ENCODE data around the gene PVALEF.
"Not testable (repeated sequence)": the region's sequence is repeated elsewhere in the genome, so short reads cannot be mapped to it uniquely, and the experiment has no call there.

PVALEF gene

DNA sequence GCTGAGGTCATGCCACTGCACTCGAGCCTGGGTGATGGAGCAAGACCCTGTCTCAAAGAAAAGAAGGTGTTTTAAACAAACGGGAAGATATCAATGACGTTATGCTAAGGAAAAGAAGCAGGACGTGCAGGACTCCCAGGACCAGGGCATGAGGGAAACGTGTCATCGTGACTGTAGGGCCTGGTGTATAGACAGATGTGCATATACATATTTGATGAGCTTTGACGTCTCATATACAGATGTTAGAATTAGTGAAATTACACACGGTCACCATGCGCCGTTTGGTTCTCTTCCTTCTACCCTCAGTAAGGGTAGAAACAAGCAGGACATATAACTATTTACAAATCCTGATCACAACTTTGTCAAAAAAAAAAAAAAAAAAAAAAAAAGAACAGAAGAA lies 17.6 kb upstream of the PVALEF start:
- DNase-seq = no peak

DNA sequence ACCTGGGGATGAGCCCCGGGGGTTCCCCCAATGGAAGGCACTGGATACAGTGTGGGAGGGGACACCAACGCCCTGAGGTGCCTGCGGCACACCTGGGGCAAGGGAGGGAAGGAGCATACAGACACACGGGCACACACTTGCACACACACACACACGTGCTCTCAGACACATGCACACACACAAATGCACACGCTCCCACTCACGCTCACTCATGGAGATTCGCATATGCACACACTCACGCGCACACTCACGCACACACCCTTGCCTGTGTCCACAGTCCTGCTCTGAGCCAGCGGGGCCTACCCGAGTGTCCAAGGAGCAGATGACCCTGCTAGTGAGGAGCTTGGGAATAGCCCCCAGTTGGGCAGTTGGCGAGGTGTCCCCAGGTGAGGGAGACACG lies 16.7 kb upstream of the PVALEF start:
- no peak for DNase-seq

DNA sequence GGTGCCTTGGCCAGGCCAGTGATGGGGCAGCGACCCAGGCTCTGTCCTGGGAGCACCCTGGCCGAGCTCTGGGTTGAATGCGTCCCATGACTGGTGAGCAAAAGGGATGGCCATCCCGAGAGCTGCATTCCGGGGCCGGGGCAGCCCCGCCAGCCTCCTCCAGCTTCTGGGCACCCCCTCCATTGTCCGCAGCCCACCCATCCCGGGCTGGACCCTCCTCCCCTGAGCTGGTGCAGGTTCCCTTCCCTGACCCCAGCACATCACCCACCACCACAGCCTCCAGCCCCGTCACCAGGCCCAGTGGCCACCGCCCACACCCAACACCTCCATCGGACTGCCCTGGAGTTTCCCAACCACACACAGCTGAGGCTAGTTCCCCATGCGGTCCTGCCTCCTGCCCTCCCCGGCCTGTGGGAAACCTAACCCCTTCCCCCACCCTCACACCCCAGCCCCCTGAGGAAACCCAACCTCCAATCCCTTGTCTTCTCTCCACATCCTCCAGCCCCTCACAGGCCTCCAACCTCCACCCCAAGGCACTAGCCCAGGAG lies 16.2 kb upstream of the PVALEF start:
- no peak for DNase-seq

DNA sequence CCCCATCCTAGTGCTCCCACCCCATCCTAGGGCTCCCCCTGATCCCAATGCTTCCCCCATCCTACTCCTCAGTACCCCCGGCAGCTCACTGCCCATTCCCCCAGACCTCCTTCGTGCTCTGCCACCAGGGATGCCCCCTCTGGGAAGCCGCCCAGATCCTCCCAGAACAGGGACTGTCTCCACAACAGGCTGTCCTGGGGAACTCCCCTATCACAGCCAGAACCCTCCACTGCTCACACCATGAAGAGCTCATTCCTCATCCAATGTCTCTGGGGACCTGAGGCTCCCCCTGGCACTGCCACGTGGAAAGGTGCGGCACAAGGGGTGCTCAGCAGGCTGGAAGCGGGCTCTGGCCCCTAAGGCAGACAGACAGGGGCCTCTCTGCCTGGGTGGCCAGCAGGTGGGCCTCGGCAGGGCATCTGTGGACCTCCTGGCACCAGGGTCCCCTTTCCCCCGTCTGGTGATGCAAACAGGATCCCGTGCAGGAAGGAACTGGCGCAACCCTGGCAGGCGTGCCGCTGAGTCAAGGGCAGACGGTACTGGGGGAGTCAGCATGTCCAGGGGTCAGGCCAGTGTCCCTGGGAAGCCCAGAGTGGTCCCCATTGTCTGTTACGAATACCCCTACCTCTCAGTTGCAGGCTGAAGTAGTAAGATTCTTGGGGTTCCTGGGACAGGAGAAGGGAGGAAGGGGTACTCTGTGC lies 14.8 kb upstream of the PVALEF start:
- DNase-seq = no peak

DNA sequence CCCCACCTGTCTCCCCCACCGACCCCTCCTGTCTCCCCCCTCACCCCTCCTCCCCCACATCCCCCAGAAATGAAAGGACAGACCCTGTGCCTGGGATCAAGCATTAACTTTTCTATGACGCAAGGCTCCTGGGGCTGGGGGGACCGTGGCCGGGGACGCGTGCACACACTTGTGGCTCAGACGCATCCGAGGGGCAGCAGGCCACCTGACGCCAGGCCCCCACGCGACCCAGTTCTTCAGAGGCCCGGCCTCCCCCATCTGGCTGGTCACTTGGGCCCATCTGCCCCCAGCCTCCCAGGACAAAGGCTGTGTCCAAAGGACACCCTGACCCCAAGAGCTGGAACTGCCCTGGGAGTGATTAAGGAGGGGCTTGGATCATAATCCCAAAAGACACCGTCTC lies 14.0 kb upstream of the PVALEF start:
- no peak for DNase-seq

DNA sequence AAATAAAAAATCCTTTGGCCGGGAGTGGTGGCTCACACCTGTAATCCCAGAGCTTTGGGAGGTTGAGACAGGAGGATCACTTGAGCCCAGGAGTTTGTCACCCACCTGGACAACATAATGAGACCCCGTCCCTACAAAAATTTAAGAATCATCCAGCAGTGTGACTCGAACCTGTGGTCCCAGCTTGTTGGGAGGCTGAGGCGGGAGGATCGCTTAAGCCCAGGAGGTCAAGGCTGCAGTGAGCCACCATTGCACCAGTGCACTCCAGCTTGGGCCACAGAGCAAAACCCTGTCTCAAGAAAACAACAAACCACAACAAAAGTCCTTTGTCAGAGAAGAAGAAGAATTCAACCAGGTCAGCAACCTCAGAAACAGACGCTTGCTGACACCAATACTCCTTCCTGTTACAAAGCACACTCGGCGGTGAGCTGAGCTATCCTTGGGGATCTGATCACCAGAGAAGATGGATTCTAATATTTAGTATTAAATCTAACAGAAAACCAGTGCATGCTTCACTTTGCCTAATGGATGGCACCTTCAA lies 12.9 kb upstream of the PVALEF start:
- no peak for DNase-seq

DNA sequence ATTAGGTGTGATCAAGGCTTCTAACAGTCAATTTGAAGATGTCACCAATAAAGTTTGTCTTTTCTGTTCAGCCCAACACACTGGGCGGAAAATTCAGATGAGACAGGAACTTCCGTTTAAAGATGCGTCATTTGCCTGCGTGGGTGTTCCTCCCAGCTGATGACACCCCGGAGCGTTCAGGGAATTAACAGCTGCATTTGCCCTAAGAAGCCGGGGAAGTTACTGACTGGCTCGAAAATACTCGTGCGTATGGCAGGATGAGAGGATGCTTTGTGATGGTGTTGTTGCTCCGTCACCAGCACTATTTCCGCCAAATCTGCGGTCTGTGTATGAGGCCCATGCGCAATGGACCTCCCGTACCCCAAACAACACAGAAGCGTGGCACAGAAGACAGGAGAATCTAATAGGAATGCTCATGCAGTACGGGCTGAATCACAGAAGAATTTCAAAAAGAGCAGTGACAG lies 11.9 kb upstream of the PVALEF start:
- DNase-seq = no peak

DNA sequence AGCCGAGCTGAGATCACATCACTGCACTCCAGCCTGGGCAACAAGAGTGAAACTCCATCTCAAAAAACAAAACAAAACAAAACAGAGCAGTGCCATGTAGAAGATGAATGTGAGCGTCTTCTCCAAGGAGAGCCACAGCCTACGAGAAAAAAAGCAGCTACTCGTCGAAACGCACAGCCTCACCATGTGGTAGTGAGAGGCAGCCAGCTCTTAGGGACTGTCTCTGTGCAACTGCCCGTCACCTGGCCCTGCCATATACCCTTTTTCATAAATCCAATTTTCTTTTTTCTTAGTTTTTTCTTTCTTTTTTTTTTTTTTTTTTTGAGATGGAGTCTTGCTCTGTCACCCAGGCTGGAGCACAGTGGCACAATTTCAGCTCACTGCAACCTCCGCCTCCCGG lies 11.3 kb upstream of the PVALEF start:
- not testable (repeated sequence) for DNase-seq

DNA sequence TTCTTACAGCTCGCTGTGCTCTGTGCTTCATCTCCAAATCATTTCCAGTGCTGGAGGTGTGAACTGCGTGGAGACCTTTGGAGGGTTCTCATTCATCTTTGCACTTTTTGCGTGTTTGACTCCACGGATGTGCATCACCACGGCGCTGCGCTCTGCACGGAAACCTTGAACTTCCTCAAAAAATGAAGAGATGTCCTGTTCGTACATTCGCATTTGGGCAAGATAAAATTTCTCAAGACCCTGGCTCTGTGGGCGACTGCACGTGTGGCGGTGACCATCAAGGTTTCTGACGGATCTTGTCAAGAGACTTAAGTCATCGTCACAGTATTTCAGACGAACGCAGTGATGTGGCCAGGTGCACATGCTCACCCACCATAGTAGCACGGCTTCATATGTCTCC lies 10.3 kb upstream of the PVALEF start:
- DNase-seq = no peak

DNA sequence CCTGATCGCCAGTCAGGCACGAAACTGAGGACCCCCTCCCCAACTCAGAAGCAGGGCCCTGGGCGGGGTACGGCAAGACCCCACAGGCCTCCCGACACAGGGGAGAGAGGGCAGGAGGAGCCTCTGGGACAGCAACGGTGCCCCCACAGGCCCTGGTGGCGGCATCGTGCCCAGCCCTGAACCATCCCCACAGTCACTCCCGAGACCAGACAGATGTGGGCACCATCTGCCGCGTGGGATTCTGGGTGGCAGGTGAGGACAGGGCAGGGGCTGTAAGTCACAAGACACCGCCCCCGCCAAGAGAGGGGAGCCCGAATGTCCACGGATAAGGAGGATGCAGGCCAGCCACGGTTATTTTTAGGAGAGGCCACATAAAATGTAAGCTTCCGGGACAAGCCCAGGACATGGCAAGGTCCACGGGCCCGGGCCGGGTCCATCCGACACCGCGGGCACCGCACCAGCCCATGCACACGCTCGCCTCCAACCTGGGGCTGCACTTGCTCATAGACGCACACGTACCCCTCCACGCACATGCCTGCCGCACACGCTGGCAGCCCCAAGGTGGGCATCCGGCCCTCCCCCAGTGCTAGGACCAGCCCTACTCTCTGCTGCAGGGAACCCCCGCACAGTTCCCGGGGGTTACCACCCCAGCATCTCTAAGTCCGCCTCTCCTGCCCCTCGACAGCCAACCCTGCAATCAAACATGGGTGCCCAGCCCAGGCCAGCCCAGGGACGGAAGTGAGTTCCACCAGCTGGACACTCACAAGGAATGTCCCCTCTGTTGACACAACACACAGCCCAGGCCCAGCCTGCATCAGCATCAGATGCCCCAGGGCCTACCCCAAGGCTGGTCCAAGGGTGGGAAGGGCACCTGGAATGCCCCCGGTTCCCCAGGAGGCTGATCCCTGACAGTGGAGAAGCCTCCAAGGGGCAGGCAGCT lies 8.2 kb upstream of the PVALEF start:
- DNase-seq = no peak

DNA sequence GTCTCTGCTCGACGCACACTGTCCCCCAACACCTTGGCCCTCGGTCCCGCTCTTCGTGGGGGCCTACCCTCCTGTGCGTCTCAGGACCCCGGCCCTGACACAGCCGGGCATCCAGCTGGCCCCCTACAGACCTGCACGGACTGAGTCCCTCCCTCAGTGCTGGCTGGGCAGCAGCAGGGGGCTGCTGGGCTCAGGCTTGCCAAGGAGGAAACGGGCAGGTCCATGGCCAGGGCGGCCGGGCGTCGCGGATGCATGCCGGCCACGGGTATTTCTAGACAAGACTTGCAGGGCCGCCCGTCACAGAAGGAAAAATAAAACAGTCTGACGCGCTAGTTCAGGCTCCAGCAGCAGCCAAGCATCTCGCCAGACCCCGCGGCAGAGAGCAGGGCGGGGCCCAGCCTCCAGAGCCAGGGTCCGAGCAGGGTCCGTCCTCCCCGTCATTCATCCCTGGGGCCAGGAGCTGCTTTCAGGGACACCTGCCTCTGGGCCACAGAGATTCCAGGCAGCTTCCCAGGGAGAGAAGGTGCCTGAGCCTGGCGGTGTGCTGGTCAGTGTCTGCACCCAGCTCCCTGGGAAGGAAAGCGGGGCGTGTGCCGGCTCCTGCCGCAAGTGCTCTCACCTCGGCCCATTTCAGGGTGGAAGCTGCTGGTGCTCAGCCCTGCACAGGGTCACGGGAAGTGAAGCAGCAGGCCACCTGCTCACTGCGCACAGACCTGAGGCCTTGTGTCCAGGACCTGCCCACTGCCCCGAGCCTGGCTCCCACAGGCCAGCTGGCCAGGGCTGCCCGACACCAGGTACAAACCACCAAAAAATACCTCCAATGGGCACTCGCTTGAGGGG lies 7.2 kb upstream of the PVALEF start:
- DNase-seq = no peak

DNA sequence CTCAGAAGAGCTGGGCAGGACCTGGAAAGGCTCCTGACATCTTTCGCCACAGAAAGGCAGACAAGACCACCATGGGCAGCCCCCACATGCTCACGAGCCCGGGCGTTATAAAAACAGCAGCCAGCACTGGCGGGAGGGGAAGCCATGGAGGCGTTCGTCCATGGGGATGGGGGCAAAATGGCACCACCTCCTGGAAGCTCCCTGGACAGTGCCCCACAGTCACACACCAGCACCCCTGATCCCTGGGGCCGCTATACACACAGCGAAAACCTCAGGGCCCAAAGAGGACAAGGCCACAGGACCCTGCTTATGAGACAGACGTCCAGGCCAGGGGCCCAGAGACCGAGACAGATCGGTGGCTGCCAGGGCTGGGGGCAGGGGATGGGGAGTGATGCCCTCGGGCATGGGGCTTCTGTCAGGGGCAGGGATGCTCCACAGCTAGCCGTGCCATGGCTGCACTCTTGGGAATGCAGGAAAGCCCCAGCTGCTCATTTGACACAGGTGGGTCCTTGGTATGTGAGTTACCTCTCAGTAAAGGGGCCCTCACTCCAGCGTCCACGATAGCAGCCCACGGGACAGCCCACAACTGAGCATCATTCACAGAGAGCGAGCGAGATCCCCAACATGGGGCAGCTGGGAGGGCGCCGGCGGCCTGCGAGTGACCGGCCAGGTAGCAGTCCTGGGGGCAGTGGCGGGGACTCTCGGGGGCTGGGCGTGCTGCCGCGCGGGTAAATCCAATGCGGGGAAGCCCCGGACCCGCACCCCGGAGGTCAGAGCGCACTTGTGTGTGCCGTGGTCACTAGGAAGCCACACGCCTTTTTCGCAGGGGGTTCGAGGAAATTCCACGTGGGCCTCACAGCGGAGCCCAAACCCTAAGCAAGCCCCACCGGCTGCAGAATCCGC lies 6.4 kb upstream of the PVALEF start:
- DNase-seq = no peak

DNA sequence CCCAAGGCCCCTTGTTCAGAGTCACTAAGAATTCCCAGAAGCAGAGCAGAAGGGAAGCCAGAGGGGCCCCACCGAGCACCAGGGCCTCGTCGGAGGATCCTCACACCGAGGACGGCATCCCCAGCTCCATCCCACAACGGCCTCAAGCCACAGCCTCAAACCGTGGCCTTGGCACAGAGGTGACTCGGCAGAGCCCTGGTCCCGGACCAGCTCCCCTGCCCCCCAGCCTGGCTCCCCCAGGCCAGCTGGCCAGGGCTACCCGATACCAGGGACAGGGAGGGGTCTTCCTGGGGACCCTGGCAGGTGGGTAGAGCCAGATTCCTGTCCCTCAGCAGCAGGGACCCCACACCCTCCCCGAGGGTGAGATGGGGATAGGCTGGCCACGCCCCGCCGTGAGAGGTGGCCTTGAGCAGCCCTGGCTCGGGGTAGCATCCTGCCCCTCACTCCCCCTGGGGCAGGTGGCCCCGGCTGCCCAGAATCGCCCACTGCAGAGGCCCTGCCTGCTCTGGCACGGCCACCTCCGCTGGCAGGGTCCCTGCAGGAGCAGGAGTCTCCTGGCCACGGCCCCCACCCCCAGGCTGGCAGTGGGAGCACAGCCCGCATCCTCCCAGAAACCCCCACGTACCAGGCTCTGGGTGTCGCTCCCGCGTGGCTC lies 5.6 kb upstream of the PVALEF start:
- DNase-seq = no peak

DNA sequence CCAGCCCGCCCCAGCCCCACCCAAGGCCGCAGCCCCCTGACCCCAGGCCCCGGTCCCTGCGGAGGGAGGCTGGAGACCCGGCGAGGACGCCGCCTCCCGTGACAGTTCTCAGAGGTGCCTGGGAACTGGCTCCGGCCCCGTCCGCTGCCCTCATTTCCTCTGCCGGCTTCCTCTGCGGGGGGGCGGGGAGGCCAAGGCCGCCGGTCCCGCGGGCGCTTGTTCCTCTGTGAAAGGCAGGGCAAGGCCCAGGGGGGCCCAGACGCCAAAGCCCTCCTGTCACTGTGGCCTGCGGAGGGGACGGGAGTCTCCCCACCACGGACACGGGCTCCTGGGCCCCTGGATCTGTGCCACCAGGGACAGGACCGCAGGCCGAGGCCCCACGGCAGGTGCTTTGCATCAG lies 5.0 kb upstream of the PVALEF start:
- no peak for DNase-seq

DNA sequence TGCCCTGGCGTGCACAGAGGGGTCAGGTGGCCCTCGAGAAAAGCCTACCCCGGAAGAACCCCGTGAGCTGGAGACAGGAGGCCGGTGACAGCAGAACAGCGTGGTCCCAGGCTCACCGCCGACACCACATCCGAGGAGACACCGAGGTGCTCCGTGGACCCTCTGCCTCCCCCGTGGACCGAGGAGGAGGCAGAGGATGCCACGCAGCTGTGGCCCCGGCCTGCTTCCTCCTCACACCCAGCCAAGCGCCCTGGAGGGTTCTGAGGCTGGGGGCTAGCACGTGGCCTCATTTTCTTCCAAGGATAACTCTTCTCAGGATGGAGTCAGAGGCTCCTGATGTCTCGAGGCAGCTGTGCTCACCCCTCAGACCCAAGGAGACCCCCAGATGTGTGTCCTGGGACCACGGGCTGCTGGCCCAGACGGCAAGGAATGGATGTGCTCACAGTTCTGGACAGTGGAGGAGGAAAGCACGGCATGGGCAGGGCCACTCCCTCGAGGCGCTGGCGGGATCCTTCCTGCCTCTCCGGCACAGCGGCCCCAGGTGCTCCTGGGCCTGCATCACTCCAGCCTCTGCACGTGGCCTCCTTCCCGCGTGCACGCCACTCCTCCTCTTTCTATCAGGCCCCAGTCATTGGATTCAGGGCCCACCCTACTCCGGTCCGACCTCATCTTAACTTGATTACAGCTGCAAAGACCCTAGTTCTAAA lies 4.4 kb upstream of the PVALEF start:
- DNase-seq = no peak

DNA sequence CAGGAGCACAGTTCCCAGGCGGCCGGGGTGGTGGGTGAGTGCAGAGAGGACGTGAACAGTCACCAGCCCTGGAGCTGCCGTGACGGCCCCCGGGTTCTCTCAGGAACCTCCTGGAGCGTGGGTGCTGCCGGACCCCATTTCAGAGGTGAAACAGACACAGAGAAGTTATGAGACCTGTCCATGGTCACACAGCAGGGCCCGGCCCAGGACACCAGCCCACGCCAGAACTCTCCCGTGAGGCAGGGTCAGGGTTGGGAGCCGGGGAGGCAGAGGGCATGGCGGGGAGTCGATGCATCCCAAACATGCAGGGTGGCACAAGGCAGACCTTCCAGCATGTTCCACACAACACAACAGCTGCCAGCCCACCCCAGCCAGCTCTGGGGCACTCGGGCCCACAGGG lies 3.8 kb upstream of the PVALEF start:
- DNase-seq = no peak

DNA sequence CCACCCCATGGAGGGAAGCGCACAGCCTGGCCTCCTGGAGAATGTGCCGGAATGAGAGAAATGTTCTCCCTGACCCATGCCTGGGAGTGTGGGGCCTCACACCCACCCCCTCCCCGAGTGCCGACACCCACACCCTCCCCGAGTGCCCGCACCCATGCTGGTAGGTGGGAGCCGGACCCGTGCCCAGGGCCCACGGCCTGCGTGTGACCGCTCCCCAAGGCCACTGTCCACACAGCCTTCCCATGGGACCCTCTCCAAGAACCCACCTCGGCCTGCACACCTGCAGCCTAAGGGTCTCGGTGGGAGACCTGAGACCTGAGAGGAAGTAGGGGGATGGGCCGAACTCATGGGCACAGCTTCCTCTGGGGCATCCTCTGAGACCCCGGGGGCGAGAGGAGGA lies 3.3 kb upstream of the PVALEF start:
- no peak for DNase-seq

DNA sequence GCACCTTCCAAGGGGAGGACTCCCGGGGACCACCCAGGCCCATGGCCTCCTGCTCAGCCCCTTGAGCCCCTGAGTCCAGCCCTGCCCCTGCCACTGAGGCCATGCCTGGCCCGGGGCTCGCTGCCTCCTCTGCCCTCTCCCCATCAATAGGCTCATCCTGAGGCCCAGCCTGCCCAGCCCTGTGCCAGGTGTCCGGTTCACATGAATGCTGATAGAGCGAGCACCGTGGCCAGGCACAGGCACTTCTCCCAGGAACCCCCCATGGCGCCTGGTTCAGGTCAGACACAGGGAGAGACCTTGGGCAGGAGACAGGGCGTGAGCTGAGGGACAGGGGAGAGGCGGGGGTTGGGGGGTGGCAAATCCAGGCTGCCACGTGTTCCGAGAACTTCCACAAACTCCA lies 2.8 kb upstream of the PVALEF start:
- no peak for DNase-seq

DNA sequence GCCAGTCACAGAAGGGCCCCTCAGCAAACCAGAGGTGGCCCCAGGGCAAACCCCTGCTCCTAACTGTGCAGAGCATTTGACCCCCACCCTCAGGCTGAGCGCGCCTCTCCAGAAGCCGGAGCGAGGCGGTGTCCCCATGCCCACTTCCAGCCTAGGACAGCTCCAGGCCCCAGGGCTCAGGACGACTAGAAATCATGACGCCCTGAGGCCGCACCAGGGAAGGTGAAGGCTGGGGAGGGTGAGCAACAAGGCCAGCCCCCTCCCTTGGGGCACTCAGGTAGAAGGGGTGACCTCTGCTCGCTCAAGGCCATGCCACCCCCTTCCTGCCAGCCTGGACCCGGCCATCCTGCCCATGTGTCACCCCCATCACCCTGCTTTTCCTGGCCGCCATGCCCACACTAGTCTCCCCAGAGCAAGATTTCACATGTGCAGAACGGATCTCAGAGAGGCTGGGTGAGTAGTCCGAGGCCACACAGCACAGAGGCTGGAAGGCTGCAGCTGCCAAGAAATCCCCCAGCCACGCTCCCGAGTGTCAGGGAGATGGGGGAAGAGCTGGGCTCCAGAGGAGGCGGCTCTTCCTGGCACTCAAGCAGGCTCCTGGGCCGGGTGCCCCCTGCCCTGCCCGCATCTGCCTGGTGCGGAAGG lies 2.1 kb upstream of the PVALEF start:
- no peak for DNase-seq

All from activated CD4-positive, alpha-beta T cell treated with anti-CD3 and anti-CD28 coated beads for 48 hours (primary cell).